ENCODE measurements around the gene TFIP11. TPM values are rescaled to one million over a fixed set of nuclear protein-coding genes. Genes with fewer than 3 reads are reported as not detected.

The TFIP11 gene
- total RNA-seq, 4 donors from 2014 or later = 30.7 to 66.7 (median 50.0) TPM

DNA sequence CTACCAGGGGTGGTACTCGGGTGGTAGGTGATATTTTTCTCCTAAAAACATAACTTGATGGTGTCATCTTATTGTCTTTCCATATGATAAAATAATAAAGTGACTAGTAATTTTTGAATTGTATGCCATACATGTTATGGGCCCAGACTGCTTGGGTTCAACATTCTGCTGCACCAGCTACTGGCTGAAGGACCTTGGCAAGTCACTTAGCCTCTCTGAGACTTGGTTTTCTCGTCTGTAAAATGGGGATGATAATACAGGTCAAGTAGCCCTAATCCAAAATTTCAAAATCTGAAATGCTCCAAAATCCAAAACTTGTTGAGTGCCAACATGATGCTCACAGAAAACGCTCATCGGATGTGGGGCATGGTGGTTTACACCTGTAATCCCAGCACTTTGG, 35.6 kb upstream of the TFIP11 start:
- no peak for DNase-seq
- peaks cover 73 to 90% of the 10 kb centered on the region in 2 donors for H3K4me1 ChIP-seq
- intact Hi-C loops (cut with DNase I) = loop anchor here (10.0 kb wide), 1 partner anchor 63 kb away; the partner anchor contains the start of genes HPS4 and SRRD
- H3K27ac ChIP-seq = peak overlapping the region in 2 of 3 donors; percentile 86
- TF ChIP-seq, protein P1, sequence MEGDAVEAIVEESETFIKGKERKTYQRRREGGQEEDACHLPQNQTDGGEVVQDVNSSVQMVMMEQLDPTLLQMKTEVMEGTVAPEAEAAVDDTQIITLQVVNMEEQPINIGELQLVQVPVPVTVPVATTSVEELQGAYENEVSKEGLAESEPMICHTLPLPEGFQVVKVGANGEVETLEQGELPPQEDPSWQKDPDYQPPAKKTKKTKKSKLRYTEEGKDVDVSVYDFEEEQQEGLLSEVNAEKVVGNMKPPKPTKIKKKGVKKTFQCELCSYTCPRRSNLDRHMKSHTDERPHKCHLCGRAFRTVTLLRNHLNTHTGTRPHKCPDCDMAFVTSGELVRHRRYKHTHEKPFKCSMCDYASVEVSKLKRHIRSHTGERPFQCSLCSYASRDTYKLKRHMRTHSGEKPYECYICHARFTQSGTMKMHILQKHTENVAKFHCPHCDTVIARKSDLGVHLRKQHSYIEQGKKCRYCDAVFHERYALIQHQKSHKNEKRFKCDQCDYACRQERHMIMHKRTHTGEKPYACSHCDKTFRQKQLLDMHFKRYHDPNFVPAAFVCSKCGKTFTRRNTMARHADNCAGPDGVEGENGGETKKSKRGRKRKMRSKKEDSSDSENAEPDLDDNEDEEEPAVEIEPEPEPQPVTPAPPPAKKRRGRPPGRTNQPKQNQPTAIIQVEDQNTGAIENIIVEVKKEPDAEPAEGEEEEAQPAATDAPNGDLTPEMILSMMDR (IDR thresholded peaks at IDR 0.05) = no peak
- no peak for TF ChIP-seq POLR2A (IDR thresholded peaks at IDR 0.05)
- H3K4me3 ChIP-seq (replicated peaks in 1 of 3) = no peak overlapping the region
- no peaks in the 10 kb centered on the region for H3K9me3 ChIP-seq
- H3K27me3 ChIP-seq = no peaks in the 10 kb centered on the region
- H3K36me3 ChIP-seq = no peaks in the 10 kb centered on the region
- 90 to 96% methylated on average over 4 of the region's 4 CpGs for WGBS, 2 donors

GRCh38 chr22:26547426-26547825, 35.2 kb upstream of the TFIP11 start:
- Histone ChIP-seq H3K4me1 (peaks cover 70 to 86% of the 10 kb centered on the region in 2 donors), H3K36me3 (no peaks in the 10 kb centered on the region), H3K27ac (peak overlapping the region; percentile 35 to 86 (median 86)), H3K4me3 (replicated peaks in 1 of 3) (no peak overlapping the region), H3K9me3 (no peaks in the 10 kb centered on the region), H3K27me3 (no peaks in the 10 kb centered on the region)
- no peak for TF ChIP-seq POLR2A (IDR thresholded peaks at IDR 0.05)
- TF ChIP-seq, protein P1 (IDR thresholded peaks at IDR 0.05) = no peak
- intact Hi-C loops (cut with DNase I) = loop anchor here (10.0 kb wide), 1 partner anchor 63 kb away; the partner anchor contains the start of genes HPS4 and SRRD
- DNase-seq = no peak
- WGBS, 2 donors = 83 to 90% methylated on average over 7 of the region's 7 CpGs

DNA sequence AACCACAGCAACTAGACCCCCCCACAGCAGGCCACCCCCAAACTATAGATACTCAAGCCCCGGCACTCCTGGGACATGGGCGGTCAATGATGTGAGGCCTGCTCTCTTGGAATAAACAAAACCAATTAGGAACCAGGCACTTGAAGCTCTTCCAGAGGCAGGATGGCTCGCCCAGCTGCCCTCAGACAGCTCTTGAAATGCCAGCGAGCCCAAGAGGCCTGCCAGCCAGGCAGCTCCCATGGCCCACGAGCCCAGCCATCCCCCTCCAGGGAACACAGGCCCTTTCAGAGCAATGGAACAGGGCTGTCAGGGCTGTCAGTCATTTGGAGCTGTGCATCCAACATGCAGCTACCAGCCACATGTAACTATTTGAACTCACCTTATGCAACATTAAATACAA, 34.0 kb upstream of the TFIP11 start:
- no peak for TF ChIP-seq POLR2A (IDR thresholded peaks at IDR 0.05)
- TF ChIP-seq, protein P1 (IDR thresholded peaks at IDR 0.05) = no peak
- Histone ChIP-seq H3K9me3 (no peaks in the 10 kb centered on the region), H3K4me3 (replicated peaks in 1 of 3) (no peak overlapping the region), H3K27ac (peak overlapping the region; percentile 35 to 86 (median 86)), H3K4me1 (peaks cover 60 to 75% of the 10 kb centered on the region in 2 donors), H3K36me3 (peaks cover 0 to 2% of the 10 kb centered on the region in 2 donors), H3K27me3 (no peaks in the 10 kb centered on the region)
- intact Hi-C loops (cut with DNase I) = loop anchor here (10.0 kb wide), 1 partner anchor 61 kb away; the partner anchor contains the start of genes HPS4 and SRRD
- WGBS, 2 donors = 35 to 40% methylated on average over 3 to 4 of the region's 5 CpGs
- DNase-seq = peak; percentile 94 to 95

DNA sequence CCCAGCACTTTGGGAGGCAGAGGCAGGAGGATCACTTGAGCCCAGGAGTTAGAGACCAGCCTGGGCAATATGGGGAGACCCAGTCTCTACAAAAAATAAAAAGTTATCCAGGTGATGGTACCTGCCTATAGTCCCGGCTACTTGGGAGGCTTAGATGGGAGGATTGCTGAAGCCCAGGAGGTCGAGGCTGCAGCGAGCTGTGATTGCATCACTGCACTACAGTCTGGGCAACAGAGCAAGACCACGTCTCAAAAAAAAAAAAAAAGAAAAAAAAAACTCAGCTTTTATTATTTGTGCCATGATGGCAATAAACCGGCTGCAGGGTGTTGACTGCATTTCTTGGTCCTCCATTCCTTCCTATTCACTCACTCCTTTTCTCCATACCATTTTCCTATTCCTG, 33.6 kb upstream of the TFIP11 start:
- Histone ChIP-seq H3K27me3 (no peaks in the 10 kb centered on the region), H3K9me3 (no peaks in the 10 kb centered on the region), H3K4me3 (replicated peaks in 1 of 3) (no peak overlapping the region), H3K27ac (peak overlapping the region; percentile 30 to 86 (median 63)), H3K36me3 (peaks cover 3 to 6% of the 10 kb centered on the region in 2 donors), H3K4me1 (peaks cover 55 to 70% of the 10 kb centered on the region in 2 donors)
- peak; percentile 53 for DNase-seq
- TF ChIP-seq POLR2A (IDR thresholded peaks at IDR 0.05) = no peak
- TF ChIP-seq, protein P1 (IDR thresholded peaks at IDR 0.05) = no peak
- WGBS, 2 donors = 37 to 50% methylated on average over 5 of the region's 5 CpGs
- intact Hi-C loops (cut with DNase I) = loop anchor here (10.0 kb wide), 1 partner anchor 61 kb away; the partner anchor contains the start of genes HPS4 and SRRD

DNA sequence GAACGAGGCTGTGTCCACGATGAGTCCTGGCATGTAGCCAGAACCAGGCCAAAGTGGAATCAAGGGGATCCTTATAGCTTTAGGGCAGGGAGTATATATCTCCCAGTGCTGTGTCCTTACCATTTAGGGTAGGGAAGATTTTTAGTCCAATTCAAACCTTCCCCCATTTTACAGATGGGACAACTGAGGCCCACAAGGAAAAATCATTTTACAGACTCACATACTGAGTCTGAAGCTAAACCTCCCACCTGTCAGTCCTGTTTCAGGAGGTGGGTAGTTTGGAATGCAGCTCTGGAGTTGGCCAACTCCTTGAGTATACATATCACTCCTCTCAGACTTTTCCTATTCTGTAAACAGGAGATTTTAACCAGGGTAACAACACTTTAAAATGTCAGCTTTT, 33.1 kb upstream of the TFIP11 start:
- Histone ChIP-seq H3K9me3 (no peaks in the 10 kb centered on the region), H3K4me3 (replicated peaks in 1 of 3) (no peak overlapping the region), H3K27ac (peak overlapping the region; percentile 30 to 86 (median 63)), H3K4me1 (peaks cover 55 to 66% of the 10 kb centered on the region in 2 donors), H3K27me3 (no peaks in the 10 kb centered on the region), H3K36me3 (peaks cover 7 to 11% of the 10 kb centered on the region in 2 donors)
- no peak for DNase-seq
- 61 to 62% methylated on average over 2 of the region's 2 CpGs for WGBS, 2 donors
- TF ChIP-seq POLR2A (IDR thresholded peaks at IDR 0.05) = peak in 1 of 2 donors; percentile 22
- TF ChIP-seq, protein P1 (IDR thresholded peaks at IDR 0.05) = no peak
- intact Hi-C loops (cut with DNase I) = loop anchor here (10.0 kb wide), 1 partner anchor 61 kb away; the partner anchor contains the start of genes HPS4 and SRRD
